NCI-H1436 treated with DMSO at 0.1 percent for 48 hours (cell line): ENCODE measurements around the gene COMMD9.

Source experiments
- DNase-seq: peaks from one replicate; lab custom pipeline; 2025; lab: John Stamatoyannopoulos, UW

The COMMD9 gene

DNA sequence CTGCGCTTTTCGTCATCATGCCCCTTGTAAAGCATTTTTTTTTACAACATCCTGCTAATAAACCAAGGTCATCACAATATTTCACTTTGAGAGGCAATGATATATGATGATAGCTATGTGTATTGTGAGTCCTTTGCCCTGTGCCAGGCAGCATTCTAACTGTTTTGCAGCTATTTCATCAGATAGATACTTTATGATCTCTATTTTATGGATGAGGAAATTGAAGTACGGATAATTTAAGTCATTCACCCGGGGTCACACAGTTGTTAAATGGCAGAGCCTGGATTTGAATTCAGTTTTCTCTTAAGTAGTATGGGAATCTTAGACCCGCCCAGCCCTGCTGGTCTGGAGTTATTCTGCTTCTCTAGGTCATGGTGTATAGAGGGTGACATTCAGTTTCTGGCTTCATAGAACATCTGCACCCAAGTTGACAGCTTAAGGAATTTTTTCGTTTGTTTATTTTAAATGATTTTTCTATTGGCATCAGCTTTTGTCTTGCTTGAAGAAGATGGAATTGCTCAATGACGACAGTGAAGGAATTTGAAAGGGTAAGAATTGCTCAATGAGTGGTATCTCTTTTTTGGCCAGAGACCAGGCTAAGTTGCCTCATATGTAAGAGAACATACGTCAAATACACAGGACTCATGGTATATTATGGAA, 7.8 kb upstream of the COMMD9 start:
- no peak for DNase-seq

DNA sequence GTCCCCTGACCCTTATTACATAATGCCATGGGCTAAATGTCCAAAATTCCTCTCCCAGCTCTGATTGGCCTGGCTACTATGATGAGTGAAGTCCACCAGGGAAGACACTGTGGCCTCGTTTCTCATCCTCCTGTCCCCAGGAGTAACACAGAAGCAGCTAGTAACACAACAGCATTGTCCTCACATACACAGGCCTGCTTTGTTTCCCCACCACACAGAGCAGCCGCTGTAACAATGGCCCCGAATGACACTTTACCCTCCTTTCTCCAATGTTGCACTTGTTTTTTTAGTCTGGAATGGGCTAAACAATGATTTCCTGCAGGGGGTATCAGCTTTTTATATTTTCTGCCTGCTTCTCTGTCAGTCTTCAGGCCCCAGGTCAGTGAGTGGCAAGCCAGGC, 6.7 kb upstream of the COMMD9 start, which contains the start of gene PRR5L:
Gene PRR5L, plus strand, starts transcription at position 363 of the 400 bp plus-strand sequence. CDS start 104,834 bp downstream, outside the sequence.
- no peak for DNase-seq

DNA sequence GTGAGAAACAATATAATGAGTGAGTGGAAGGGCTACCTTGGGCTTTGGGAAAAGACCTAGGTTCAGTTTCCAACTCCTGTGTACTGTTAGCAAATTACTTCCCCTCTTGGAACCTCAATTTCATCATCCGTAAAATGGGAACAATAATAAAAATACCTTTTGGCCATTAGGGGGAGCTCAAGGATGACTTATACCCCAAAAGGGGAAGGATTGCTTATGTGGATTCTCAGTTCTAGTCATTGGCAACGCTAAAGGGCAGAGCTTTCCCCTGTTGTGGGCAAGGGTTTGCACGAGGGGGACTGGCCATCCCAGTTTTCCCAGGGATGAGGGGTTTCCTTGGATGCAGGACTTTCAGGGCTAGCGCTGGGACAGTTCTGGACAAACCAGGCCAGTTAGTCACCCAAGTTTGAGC, 3.1 kb upstream of the COMMD9 start:
- no peak for DNase-seq

DNA sequence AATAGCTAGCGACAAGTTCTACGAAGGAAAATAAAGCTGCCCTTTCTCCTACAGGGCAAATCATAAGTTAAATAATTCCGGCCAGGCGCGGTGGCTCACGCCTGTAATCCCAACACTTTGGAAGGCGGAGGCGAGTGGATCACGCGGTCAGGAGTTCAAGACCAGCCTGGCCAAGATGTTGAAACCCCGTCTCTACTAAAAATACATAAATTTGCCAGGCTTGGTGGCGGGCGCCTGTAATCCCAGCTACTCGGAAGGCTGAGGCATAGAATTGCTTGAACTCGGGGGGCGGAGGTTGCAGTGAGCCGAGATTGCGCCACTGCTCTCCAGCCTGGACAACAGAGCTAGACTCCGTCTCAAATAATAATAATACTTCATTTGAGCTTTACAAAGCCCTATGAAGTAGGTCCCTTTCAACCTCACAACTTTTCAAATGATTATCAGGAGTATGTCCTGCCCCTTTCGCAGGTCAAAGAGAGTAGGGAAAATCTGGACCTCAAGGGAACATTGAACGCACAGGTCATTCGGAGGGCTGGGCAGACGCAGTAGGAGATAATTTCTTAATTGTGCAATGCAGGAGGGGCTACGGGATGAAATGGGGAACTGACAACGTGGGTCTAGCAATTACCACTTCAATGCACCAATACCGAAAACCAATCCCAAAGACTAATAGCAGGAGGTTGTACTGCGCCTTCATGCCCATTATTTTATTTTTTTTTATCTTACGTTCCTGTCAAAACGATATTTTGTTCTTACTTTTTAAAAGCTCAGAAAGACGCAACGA, 590 bp downstream of the COMMD9 start:
- DNase-seq = no peak

DNA sequence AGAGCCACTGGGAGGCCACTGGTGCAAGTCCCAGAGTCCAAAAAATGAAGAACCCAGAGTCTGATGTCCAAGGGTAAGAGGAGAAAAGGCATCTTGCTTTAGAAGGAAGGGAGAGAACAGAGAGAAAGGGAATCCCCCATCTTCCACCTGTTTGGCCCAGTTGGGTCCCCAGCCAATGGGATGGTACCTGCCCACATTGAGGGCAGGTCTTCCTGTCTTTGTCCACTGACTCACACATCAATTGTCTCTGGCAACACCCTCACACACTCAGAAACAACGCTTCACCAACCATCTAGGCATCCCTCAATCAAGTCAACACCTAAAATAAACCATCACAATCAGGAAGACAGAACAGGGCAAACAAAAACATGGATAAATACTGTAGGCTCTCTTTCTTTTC, 6.3 kb downstream of the COMMD9 start:
- DNase-seq = no peak

DNA sequence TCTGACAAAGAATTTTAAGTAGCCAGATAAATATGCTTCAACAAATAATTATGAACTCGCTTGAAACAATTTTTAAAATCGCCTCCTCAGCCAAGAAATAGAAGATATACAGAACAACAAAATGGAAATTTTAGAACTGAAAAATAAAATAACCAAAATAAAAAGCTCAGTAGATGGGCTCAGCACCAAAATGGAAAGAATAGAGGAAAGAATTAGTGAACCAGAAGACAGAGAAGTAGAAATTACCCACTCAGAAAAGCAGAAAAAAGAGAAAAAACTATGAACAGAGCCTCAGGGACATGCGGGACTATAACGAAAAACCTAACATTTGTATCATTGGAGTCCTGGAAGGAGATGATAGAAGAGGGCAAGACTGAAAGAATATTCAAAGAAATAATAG, 7.4 kb downstream of the COMMD9 start:
- no peak for DNase-seq

DNA sequence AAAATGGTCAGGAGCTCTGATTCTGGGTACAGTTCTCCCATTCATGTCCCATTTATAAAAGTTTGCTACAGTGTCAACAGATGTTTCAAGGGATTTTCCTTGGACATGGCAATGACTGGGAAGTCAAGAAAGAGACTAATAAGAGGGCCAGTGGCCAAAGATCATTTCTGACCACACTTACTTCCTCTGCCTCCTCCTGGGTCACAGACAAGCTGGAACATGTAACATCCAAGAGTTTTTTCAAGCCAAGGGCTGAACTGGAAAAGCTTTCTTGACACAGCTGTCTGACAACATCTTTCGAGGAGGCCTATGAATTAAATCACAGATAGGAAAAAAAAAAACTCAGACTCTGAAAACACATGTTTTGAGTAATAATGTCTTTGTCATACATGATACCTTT, 8.7 kb downstream of the COMMD9 start:
- no peak for DNase-seq

DNA sequence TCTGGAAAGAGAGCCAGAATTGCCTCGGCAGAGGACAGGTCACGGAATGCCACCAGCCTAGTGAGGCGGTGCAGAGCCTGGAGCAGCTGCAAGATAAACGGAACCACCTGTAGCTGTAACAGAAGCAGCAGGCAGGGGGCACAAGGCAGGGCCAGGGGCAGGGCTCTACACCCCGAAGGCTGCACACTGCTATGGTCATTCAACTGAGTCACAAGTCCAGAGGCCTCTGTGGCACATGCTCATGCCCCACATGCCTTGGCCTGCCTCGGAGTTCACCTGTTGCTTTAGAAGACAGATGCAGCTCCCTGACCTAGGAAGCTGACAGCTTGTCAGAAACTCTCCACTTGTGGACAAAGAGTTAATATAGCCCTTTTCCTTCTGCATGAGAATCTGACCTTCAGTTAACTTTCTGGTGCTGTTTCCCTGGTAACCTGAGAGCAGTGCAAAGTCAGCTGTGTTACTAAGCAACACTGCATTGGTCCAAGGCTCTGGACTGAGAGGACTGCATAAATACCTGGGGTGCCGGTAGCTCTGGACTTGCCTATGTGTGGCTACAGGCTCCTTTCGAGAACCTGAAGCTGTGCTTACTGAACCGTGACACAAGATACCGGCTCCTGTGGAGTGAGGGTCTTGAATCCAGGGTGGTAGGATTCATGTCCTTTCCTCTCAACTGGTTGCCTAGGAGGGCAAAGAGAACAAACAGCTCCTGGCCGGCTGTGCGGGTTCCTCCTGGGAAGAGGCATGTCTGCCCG, 10.5 kb downstream of the COMMD9 start:
- DNase-seq = no peak

DNA sequence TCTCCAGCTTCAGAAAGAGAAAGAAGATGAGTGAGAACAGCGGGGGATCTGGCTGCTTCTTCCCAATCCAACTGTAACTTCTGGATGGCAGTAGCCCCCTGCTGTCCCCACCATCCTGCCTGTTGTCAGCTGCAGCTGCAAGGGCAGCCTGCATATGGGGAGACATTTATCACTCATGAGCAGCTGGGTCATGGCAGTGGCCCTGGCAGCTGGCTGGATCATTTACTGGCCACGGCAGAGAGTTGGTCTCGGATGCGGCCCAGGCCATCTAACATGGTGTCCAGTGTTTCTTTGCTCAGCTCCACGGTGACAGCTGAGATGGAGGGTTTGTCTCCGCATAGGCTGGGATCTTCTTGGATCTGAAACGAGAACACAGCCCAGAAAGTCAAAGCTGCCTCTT, 14.8 kb downstream of the COMMD9 start:
- no peak for DNase-seq

DNA sequence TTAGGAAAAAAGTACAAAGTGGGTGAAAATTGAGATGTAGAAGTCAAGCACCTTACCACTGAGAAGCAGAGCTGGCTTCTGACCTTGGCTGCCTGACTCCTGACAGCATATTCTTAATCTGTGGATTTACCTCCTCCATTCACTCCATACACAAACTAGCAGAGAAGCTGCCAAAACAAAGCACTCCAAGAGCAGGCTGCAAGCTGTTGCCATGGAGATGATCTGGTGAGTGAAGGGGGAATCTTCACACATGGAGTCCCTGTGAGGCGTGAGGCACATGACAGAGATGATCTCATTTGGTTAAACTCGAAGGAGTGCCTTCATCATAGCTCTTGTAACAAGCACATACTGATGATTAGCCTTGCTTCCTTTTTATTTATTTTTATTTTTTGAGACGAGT, 16.1 kb downstream of the COMMD9 start:
- no peak for DNase-seq

DNA sequence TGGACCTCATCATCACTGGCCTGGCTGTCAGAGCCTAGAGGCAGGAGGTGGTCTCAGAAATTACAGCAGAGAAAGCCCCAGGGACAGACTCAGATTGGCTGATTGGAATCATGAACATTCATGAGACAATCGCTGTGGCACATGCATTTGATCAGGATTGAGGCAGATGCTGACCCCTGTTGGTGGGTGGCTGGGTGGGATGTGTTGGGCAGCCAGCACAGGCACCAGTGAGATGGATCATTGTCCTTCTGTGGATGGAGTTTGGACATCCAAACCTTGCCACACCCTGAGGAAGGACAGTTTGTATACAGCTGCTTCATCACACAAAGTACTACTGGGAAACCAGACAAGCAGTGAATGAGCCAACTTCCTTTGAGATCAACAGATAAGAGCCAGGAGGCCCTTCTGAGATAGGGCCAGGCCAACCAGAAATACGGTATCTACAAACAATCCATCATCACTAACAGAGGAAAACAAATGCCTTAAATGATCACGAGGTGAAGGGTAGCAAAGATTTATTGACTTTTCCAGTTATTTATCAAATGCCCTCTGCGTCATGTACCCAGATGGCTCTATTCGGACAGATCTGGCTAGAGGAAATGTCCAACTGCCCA, 17.3 kb downstream of the COMMD9 start:
- DNase-seq = no peak

DNA sequence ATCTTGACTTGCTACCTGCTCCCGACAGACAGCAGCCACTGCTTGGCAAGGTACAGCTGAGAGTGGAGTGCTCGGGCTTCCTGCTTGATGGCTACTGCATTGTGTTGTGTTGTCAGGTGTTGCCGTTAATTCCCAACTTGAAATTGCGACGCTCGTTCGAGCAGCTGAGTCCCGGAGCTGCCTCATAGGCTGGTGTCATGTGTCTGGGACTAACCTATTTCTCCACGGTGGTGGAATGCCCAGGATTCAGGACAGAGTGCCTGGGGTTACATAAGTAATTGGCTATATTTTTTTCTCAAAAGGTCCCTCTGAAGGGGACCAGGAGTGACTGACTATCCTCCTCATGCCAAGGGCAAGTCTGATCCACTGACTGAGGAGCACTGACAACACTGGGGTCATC, 18.5 kb downstream of the COMMD9 start:
- DNase-seq = no peak

DNA sequence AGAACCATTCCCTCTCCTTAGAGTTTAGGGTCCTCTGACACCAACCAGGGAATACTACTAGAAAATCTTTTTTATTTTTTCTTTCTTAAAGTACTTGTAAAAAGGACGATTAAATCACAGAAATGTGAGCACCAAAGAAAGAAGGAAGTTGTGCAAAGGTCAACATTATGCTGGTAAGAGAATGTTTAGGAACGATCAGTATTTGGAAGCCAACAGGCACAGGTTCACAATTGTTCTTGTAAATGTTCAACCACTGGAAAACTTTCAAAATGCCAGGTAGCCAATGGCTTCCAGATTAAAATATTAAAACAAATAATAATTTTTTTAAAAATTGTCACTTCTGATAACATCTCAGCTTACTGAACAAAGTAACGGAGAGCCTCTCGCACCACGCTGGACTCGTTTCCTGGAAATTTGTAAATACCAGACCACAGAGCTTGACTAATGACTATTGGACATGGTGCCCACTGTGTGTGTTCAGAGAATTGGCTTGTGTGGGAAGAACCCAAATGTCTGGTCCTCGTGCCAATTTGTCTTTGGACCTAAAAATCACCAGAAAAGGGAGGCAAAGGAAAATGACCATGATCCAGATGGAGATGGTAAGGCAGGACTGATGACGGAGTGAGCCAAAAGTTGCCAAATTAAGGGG, 20.8 kb downstream of the COMMD9 start:
- DNase-seq = no peak

DNA sequence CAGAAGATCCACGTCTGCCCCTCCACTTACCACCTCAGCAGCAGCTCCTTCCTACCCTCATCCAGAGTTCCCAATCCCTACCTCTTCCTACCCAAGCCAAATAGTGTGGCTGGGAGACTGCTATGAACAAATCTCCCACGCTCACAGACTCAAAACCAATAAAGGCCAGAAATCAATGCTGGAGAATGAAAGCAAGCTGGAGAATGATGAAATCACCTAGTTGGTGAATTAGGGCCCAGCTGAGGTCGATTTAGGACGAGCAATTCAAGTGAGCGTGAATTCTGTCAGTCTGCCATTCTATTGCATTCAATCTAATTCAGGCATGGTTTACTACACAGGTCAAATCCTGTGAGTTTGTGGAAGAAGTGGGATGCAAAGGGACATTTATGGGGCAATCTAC, 22.5 kb downstream of the COMMD9 start:
- no peak for DNase-seq

DNA sequence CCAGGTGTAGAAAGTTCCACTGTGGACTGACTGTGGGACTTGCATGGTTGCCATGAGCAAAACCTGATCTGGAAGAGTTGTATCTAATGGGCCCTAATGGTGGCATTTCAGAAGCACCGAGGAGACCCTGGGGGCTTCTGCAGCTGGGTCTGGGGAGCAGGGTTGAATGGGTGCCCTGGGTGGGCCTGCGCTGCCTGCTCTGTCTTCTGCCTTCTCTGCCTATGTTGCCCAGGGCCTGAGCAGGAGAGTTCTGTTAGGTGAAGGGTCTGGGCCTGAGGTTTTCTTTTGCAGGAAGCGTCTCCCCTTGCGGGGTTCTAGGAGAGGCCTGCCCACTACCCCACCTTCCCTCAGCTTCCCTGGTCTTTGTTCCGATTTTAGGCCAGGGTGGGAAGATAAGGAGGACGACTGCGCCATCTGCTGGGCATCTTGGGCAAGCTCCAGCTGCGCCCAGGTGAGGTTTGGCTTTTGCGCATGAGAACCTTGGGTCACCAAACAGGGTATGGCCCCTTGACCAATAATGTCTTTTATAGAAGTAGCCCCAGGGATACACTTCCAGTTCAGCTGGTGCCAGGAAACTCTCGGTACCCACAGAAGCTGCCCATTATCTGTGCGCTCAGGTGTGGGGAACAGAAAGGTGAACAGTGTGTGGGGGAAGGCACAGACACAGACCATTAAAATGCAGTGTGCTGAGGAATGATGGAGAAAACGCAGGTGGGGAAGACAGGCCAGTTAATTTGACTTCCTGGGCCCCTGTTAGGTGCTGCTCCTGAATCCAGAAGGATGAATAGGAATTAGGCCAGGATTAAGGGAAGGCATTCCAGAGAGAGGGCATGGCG, 23.2 kb downstream of the COMMD9 start:
- no peak for DNase-seq

DNA sequence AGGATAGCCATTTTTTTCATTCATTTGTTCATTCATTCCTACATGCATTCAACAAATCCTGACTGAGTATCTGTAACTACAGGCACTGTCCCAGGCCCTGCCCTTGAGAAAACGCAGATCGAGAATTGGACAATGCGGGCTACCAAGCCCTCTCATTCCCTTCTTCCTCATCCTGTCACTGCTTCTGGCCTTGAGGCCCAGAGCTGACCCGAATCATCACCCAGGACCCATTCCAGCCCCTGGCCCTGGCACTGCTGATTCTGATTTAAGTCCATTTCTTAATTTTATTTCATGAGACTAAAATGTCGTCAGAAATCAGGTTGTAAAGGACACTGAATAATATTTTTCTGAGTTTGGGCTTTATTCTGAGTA, 24.3 kb downstream of the COMMD9 start:
- no peak for DNase-seq

DNA sequence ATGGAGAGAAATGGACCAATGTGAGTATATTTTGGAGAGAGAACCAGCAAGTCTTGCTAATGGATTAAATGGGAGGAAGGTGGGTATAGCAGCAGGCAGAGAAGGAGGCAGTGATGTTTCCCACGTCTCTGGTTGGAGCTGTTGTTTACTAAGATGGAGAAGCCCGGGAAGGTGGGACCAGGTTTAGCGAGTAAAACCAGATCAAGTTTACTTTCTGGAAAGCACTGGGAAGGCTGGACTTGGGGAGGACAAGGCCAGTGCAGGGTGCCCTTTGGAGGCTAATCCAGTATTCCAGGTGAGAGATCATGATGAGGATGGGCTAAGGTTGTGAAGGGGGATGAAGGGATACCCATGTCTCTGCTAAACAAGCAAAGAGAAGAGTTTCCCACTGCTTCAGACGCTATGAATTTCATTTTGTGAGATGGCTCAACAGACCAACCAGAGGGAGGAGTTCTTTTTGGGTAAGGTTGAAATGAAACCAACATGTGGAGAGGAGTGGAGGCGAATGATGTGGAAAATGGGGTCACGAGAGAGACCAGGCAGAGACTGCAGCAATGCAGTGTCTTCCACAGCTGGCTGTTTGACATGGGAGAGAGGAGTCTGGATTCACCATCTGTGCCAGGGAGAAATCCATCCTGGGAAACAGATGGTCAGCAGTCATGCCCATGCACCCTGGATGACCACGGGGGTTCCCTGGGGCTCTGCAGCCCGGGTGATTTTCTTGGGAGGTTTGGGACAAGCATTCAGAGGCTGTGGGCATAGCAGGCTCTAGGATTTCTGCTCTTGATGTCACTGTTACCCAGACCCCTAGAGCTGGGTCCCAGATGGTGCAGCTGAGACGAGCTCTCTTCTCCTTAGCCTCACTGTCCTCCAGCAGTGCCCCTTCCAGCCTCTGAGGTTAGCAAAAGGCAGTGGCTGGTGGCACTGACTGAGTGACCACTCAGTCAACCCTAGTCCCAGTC, 24.9 kb downstream of the COMMD9 start:
- no peak for DNase-seq

DNA sequence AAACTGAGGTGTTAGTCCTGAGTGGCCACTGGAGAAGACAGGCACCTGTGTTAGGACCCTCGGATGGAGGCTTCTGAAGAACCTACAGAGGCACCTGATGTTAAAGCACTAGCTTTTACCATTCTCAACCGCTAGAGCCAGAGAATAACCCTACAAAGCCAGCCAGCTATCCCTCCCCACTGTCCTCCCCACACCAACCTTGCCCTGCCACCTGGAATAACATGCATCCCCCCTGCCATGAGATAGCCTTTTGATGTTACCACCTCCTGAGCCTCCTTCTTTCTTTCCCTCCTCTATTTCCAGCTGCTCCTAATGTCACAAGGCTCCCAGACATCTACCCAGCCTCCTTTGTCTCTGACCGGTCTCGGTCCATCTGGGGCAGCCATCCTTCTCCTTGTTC, 28.1 kb downstream of the COMMD9 start:
- DNase-seq = no peak

DNA sequence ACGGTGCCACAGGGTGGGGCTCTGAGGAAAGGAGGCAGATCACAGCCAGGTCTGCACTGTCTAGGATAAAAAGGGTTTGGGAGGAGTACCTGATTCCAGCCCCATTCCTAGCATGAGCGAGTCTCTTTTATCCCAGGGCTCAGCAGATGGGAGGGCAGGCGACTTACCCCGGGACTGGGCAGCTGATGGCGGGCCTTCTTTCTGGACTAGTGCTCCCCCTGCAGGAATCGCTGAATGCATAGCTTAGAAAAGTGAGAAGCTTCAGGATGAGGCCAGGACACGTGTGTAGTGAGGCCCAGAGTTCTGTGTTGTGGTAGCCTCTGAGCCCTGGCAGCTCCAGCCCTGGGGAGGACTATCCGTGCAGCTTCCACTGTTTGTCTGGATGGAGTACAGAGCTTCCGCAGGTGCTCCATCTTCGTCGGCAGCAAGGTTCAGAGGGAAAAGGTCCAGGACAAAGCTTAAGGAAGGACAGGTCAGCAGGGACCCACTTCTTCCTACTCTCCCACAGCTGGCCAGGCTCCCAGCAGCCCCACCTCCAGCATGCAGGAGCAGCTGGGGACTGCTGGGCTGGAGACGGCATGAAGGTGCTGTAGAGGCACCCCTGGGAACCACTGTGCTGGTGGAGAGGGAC, 30.4 kb downstream of the COMMD9 start:
- no peak for DNase-seq

DNA sequence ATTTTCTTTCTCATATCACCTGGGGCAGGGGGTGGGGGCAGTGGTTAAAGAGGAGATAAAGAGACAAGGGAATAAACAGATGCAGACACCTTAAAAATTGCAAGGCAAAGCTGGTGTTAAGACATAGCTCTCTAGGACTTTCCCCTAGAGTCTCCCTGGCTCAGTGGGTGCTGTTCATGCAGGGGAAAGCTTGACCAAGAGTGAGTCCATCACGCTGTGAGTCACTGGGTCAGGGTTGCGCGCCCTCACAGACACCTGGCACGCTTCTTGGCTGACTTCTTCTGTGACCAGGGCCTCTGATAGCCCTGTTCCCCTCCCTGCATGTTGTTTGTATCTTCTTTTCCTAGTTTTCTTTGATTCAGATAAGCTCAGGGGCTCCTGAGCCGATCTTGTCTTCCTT, 31.9 kb downstream of the COMMD9 start:
- no peak for DNase-seq
